GM12878 (cell line): Measurements from ENCODE around the gene CLEC6A. TPM values are rescaled to one million over a fixed set of nuclear protein-coding genes. Genes with fewer than 3 reads are reported as not detected.

Experiments
- ATAC-seq: fragments of 200-7000 bp; cut with Tn5 transposase; 3 replicates; pipeline ENCODE4 v1.9.1; 2020; ENCODE audit warnings: mild to moderate bottlenecking, moderate library complexity
- BruUV-seq: library from RNA; stranded (reverse); fragments of 400-500 nt; replicated peaks from 2 replicates; lab custom pipeline; 2021; lab: Mats Ljungman, UMichigan
- CTCF ChIA-PET: fragments of 300-600 bp; sonication (Branson Sonifier 250); formaldehyde crosslinking; extraction: SDS; loops from one replicate; lab custom pipeline; 2021; ENCODE audit warnings: inconsistent platforms; lab: Yijun Ruan, JAX
- POLR2A ChIA-PET: fragments of 350-600 bp; formaldehyde crosslinking; extraction: SDS; loops from one replicate; lab custom pipeline; 2021; ENCODE audit warnings: inconsistent platforms; lab: Charles Lee
- RAD21 ChIA-PET: fragments of 300-600 bp; sonication (Branson Sonifier 250); formaldehyde crosslinking; loops from one replicate; lab custom pipeline; 2023; ENCODE audit warnings: antibody characterized with exemption; ENCODE audit not compliant: unreplicated experiment; lab: Charles Lee
- SMC1A ChIA-PET: fragments of 300-600 bp; sonication (Branson Sonifier 250); formaldehyde crosslinking; loops from one replicate; lab custom pipeline; 2023; ENCODE audit not compliant: unreplicated experiment, uncharacterized antibody; lab: Charles Lee
- DNase-seq: peaks from one replicate; pipeline ENCODE4 v3.0.0-alpha.2; 2011; ENCODE audit warnings: low read depth, low spot score
- FAIRE-seq: peaks from 3 replicates; lab custom pipeline; 2011; peaks lifted over from hg19 to GRCh38; lab: Jason Lieb, UNC
- H2AFZ ChIP-seq: 2 replicates; pipeline ENCODE4 v1.6.0; 2011; ENCODE audit warnings: low read depth, low read length, control low read depth; ENCODE audit not compliant: control insufficient read depth
- H3K27ac ChIP-seq: 2 replicates; pipeline ENCODE4 v1.5.1; 2011; ENCODE audit warnings: control low read depth; ENCODE audit not compliant: control insufficient read depth, insufficient read depth
- H3K27me3 ChIP-seq, 2 experiments: replicated peaks in 1 of 2; 2 replicates each; pipeline versions ENCODE4 v1.6.0 to v1.6.1; 2011; ENCODE audit warnings: low read length in 1 of 2; ENCODE audit not compliant: control insufficient read depth in 2 of 2, insufficient read depth in 2 of 2
- H3K36me3 ChIP-seq, 2 experiments: 2 replicates each; pipeline ENCODE4 v1.5.1; 2011; ENCODE audit warnings: low read length in 1 of 2; ENCODE audit not compliant: control insufficient read depth in 2 of 2, insufficient read depth in 2 of 2
- H3K4me1 ChIP-seq: 2 replicates; pipeline ENCODE4 v1.6.1; 2011; ENCODE audit warnings: mild to moderate bottlenecking, low read length, moderate library complexity, mixed read lengths; ENCODE audit not compliant: control insufficient read depth, insufficient read depth
- H3K4me2 ChIP-seq: 2 replicates; pipeline ENCODE4 v1.6.0; 2011; ENCODE audit warnings: control low read depth; ENCODE audit not compliant: control insufficient read depth, insufficient read depth
- H3K4me3 ChIP-seq: fragments of 200-600 bp; sonication (generic); 2 replicates; pipeline ENCODE4 v1.5.1; 2016
- H3K79me2 ChIP-seq: 2 replicates; pipeline ENCODE4 v1.6.0; 2011; ENCODE audit warnings: low read length; ENCODE audit not compliant: control insufficient read depth, insufficient read depth
- H3K9ac ChIP-seq: 2 replicates; pipeline ENCODE4 v1.8.0; 2011; ENCODE audit warnings: low read length, control low read depth, mixed read lengths; ENCODE audit not compliant: control insufficient read depth, insufficient read depth
- H3K9me3 ChIP-seq: replicated peaks from 3 replicates; pipeline ENCODE4 v1.5.1; 2011; ENCODE audit warnings: mild to moderate bottlenecking, low read length; ENCODE audit not compliant: control insufficient read depth, insufficient read depth
- H4K20me1 ChIP-seq: 2 replicates; pipeline ENCODE4 v1.6.0; 2011; ENCODE audit not compliant: control insufficient read depth, insufficient read depth
- CREM ChIP-seq: IDR thresholded peaks from 2 replicates; pipeline ENCODE4 v1.6.1; 2014; ENCODE audit warnings: antibody characterized with exemption, low read depth
- EZH2 ChIP-seq: IDR thresholded peaks from 2 replicates; pipeline ENCODE4 v1.6.1; 2012; ENCODE audit warnings: low read depth, mild to moderate bottlenecking, control low read depth, inconsistent platforms, low read length, borderline replicate concordance; ENCODE audit not compliant: control insufficient read depth
- MYB ChIP-seq: fragments of 150-350 bp; IDR thresholded peaks from 2 replicates; pipeline ENCODE4 v1.6.1; 2014; ENCODE audit warnings: mild to moderate bottlenecking, low read depth, low read length, borderline replicate concordance
- PRDM15 ChIP-seq: fragments of 450-650 bp; formaldehyde crosslinking; IDR thresholded peaks from 2 replicates; pipeline ENCODE4 v1.4.0; 2020; ENCODE audit warnings: mild to moderate bottlenecking, moderate library complexity
- RAD21 ChIP-seq: IDR thresholded peaks from 2 replicates; pipeline ENCODE4 v1.6.1; 2011; ENCODE audit warnings: mild to moderate bottlenecking, low read depth, low read length, moderate library complexity; ENCODE audit not compliant: insufficient read depth
- ZZZ3 ChIP-seq: IDR thresholded peaks from 2 replicates; pipeline ENCODE4 v1.6.1; 2011; ENCODE audit warnings: low read depth; ENCODE audit not compliant: control insufficient read depth, insufficient read length
- WGBS: methylation state at CpG from one replicate; pipeline ENCODE4 v1.1.6; 2016; ENCODE audit warnings: low lambda C conversion rate; ENCODE audit not compliant: insufficient replicate concordance, insufficient coverage; ENCODE audit errors: missing lambda C conversion rate; 5-methylcytosine and 5-hydroxymethylcytosine counted together
- in situ Hi-C: fragments of 300-500 bp; cut with MboI; formaldehyde crosslinking; loops from 9 replicates; pipeline ENCODE4 v1.14.3; 2018; ENCODE audit warnings: mixed read lengths
- intact Hi-C: fragments of 100-400 bp; cut with micrococcal nuclease; formaldehyde crosslinking; loops from one replicate; pipeline ENCODE4 v1.14.2; 2022; ENCODE audit not compliant: unreplicated experiment
- polyA plus RNA-seq, 11 experiments: library from polyadenylated mRNA; depleted of rRNA in 4 of 11; unstranded in 6 of 11; stranded (reverse) in 5 of 11; fragments of >200 nt; fragmentation: Nextera tagmentation in 4 of 11; fragmentation: Illumina TruSeq in 1 of 11; extraction: Ambion mirVana in 4 of 11; extraction: Trizol in 1 of 11; gene quantifications; 1 replicate in 1 of 11; 2 replicates in 10 of 11; pipeline versions ENCODE4 v1.2.1 to v1.2.3, GENCODE V29; 2011 to 2016; ENCODE audit warnings: inconsistent platforms in 2 of 11, missing spikeins in 2 of 11, low read depth in 1 of 11
- total RNA-seq, 4 experiments: library from RNA; depleted of rRNA in 3 of 4; stranded (reverse); fragments of >200 nt in 3 of 4; fragmentation: Illumina TruSeq in 1 of 4; extraction: Trizol in 1 of 4; gene quantifications; 2 replicates each; pipeline versions ENCODE4 v1.2.1 to v1.2.3, GENCODE V29; 2013 to 2021
- TF ChIP-seq, protein P1 (sequence below): IDR thresholded peaks from 2 replicates; pipeline ENCODE4 v1.6.1; 2011; ENCODE audit warnings: borderline replicate concordance, low read depth, mild to moderate bottlenecking, moderate library complexity, low read length; ENCODE audit not compliant: insufficient read depth, poor library complexity, severe bottlenecking

CLEC6A gene
- total and polyA plus RNA-seq, 10 of the 15 experiments (the other 5 are each of a cell fraction or from before 2014, with no cell fraction given), result not detected

DNA sequence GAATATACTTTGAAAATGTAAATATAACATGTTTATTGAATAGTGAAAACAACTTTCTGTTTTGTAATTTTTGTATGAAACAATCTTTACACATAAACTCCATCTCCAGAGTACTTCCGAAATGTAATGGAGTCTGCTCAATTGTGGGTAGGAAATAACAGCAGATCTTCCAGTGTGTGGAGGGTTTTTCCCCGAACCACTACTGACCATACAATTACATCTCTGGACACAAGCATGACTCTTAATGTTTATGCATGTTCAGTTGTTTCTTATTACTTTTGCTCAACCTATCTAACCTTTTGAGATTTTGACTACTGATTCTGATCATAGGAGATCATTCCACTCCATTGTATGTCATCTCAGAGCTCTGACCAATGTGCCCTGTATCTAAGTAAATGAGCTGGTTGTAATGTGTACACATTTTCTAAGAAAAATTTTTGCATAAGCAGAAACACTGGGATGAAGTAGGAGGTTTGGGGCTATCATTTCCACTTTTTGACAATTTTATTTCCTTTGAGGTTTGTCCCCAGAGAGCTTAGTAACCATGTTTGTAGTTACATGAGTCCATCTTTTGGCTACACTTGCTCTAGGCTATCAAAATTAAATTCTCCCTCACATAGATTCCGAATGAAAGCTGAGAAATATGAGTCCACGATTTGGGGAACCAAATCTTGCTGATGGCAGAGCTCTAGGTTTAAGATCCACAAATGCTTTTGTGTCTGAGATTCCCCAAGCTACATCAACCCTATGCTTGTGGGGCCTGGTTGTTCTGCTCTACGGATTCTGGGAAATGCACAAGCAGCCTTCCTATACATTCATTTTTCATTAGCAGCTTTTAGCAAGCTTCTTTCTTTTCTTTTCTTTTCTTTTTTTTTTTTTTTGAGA is 36.1 kb downstream of the CLEC6A start:
- in situ Hi-C loops, result no loop called here
- 36% methylated on average over 5 of the region's 5 CpGs for WGBS

More for the DNA sequence above, 36.1 kb downstream of the CLEC6A start:
- H2AFZ ChIP-seq, result no peak overlapping the region
- ChIA-PET POLR2A (no interaction called here), RAD21 (interaction anchor here (0.6 to 0.9 kb wide), 2 partner anchors 9 to 356 kb away, joined by 3 read pairs; no protein-coding TSS in a partner anchor), SMC1A (interaction anchor here (0.7 kb wide), 1 partner anchor 26 kb away, joined by 3 read pairs; no protein-coding TSS in a partner anchor), CTCF (interaction anchor here (0.7 to 1.2 kb wide), 2 partner anchors 42 to 69 kb away, joined by 3 read pairs; no protein-coding TSS in a partner anchor)
- no peak overlapping the region for H3K9ac ChIP-seq
- DNase-seq, result no peak
- BruUV-seq, result no TSS peak
- H3K4me2 ChIP-seq, result no peak overlapping the region
- TF ChIP-seq CREM (no peak), ZZZ3 (no peak), PRDM15 (no peak), MYB (no peak), RAD21 (no peak), EZH2 (no peak)
- TF ChIP-seq, protein P1, sequence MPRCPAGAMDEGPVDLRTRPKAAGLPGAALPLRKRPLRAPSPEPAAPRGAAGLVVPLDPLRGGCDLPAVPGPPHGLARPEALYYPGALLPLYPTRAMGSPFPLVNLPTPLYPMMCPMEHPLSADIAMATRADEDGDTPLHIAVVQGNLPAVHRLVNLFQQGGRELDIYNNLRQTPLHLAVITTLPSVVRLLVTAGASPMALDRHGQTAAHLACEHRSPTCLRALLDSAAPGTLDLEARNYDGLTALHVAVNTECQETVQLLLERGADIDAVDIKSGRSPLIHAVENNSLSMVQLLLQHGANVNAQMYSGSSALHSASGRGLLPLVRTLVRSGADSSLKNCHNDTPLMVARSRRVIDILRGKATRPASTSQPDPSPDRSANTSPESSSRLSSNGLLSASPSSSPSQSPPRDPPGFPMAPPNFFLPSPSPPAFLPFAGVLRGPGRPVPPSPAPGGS, result no peak
- H3K4me3 ChIP-seq, result no peak overlapping the region
- H3K27ac ChIP-seq, result no peak overlapping the region
- H3K9me3 ChIP-seq, result no peaks in the 10 kb centered on the region
- peaks cover 10% of the 10 kb centered on the region for H3K4me1 ChIP-seq
- no peaks in the 10 kb centered on the region; a peak in 1 of 4 replicates for H3K27me3 ChIP-seq
- no peaks in the 10 kb centered on the region for H3K36me3 ChIP-seq
- intact Hi-C loops, result no loop called here
- no peaks in the 10 kb centered on the region for H4K20me1 ChIP-seq
- no peak for ATAC-seq
- no peak for FAIRE-seq
- H3K79me2 ChIP-seq, result no peaks in the 10 kb centered on the region
